IPS-18c (cell line): ENCODE results near the gene PEPD.

Experiments used
- H3K4me3 ChIP-seq: 2 replicates; pipeline ENCODE4 v1.7.0; 2013; ENCODE audit warnings: low read depth, mild to moderate bottlenecking, low read length, moderate library complexity; ENCODE audit not compliant: insufficient read depth
- H3K9me3 ChIP-seq: one replicate; pipeline ENCODE4 v1.6.1; 2013; ENCODE audit warnings: mild to moderate bottlenecking, low read length, moderate library complexity; ENCODE audit not compliant: control insufficient read depth, insufficient read depth

Gene PEPD

DNA sequence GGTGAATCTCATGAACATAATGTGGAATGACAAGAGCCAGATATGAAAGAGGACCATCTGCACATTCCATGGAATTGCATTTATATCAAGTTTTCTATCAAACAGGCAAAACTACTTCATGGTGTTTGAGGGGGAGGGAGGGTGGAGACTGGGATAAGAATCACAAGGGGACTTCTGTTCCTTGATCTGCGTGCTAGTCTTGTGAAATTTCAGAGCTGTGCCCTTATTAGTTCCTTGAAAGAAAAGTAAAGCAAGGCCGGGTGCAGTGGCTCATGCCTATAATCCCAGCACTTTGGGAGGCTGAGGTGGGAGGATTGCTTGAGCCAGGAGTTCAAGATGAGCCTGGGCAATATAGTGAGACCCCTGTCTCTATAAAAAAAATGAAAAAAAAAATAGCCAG is 178.3 kb downstream of the PEPD start:
- Histone ChIP-seq H3K4me3 (no peak overlapping the region), H3K9me3 (no peaks in the 10 kb centered on the region)

DNA sequence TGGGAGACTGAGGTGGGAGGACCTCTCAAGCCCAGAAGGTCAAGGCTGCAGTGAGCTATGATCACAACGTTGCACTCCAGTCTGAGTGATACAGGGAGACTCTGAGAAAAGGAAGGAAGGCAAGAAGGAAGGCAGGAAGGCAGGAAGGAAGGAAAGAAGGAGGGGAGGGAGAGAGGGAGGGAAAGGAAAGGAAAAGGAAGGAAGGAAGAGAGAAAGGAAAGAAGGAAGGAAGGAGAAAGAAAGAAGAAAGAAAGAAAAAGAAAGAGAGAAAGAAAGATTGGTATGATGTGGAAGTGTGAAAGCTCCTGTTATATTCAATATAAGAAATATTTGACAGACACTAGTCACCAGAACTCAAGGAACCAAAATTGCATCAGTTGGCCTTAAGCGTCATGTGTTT is 180.6 kb downstream of the PEPD start:
- Histone ChIP-seq H3K9me3 (no peaks in the 10 kb centered on the region), H3K4me3 (no peak overlapping the region)

DNA sequence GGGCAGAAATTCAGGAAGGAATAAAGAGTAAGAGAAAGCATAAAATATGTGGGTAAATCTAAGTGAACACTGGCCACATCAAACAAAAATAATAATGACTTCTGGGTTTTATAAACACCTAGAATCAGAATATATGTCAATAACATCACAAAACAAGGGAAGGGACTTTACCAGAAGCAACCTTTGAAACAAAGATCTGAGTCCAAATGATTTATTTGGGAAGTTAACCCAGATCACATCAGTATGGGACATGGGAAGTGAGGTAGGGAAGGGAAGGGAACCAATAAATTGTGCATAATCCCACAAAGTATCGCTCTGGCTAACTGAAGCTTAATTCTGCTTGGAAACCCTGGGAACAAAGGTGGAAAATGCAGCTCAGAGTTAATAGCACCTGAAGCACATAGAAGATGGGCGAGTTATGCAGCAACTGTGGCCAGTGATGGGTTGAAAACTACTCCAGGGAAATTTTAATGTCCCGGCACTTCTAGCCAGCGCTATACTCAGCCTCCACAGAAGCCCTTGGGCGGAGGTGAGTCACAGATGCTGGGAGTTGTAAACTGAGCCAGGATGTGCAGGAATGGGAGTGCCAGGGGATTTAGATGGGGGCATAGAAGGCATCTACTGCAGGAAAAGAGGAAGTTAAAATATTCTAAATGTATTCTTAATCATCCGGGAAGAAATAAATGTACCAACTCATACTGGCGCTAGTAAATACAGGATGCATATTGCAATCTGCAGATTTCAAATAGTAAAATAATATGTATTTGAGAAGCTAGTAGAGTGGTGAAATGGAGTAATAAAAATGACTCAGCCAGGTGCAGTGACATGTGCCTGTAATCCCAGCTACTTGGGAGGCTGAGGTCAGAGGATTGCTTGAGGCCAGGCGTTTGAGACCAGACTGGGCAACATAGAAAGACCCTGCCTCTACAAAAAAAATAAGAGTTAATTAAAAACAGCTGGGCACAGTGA is 182.3 kb downstream of the PEPD start:
- no peak overlapping the region for H3K4me3 ChIP-seq
- H3K9me3 ChIP-seq: no peaks in the 10 kb centered on the region
